GM18909 (cell line): ENCODE results near the gene CCDC180.
"Not testable (repeated sequence)": the region's sequence is repeated elsewhere in the genome, so short reads cannot be mapped to it uniquely, and the experiment has no call there.

Experiments
- ATAC-seq: cut with Tn5 transposase; IDR thresholded peaks from one replicate; pipeline ENCODE4 v1.9.1; 2021; ENCODE audit warnings: mild to moderate bottlenecking; ENCODE audit not compliant: unreplicated experiment, poor library complexity

Gene CCDC180

GRCh38 chr9:97307500-97308163, at the start of gene CCDC180:
Gene CCDC180, plus strand, starts transcription at chr9:97307659. Its CDS starts 405 bp downstream, at chr9:97308064.
- no peak for ATAC-seq

GRCh38 chr9:97259834-97260514, 47.5 kb upstream of the CCDC180 start:
- not testable (repeated sequence) for ATAC-seq

- no peak for ATAC-seq
Observed at GRCh38 chr9:97271292-97271691, 36.2 kb upstream of the CCDC180 start.

GRCh38 chr9:97272072-97272471, 35.4 kb upstream of the CCDC180 start:
- ATAC-seq: no peak

GRCh38 chr9:97276310-97276852, 31.1 kb upstream of the CCDC180 start:
- no peak for ATAC-seq

- ATAC-seq: no peak
Observed at GRCh38 chr9:97277953-97278352, 29.5 kb upstream of the CCDC180 start.

GRCh38 chr9:97280755-97281330, 26.6 kb upstream of the CCDC180 start:
- no peak for ATAC-seq

GRCh38 chr9:97283768-97284167, 23.7 kb upstream of the CCDC180 start:
- no peak for ATAC-seq

GRCh38 chr9:97284798-97285197, 22.7 kb upstream of the CCDC180 start:
- no peak for ATAC-seq

GRCh38 chr9:97292200-97292599, 15.3 kb upstream of the CCDC180 start:
- no peak for ATAC-seq

- no peak for ATAC-seq
Observed at GRCh38 chr9:97293207-97293721, 14.2 kb upstream of the CCDC180 start.

GRCh38 chr9:97293818-97294217, 13.6 kb upstream of the CCDC180 start:
- ATAC-seq: no peak

- no peak for ATAC-seq
Observed at GRCh38 chr9:97297889-97298288, 9.6 kb upstream of the CCDC180 start.

GRCh38 chr9:97299809-97300414, 7.5 kb upstream of the CCDC180 start:
- no peak for ATAC-seq

GRCh38 chr9:97300586-97300985, 6.9 kb upstream of the CCDC180 start:
- ATAC-seq: no peak

- no peak for ATAC-seq
Observed at GRCh38 chr9:97301974-97302373, 5.5 kb upstream of the CCDC180 start.

- no peak for ATAC-seq
Observed at GRCh38 chr9:97304586-97304985, 2.9 kb upstream of the CCDC180 start.

- no peak for ATAC-seq
Observed at GRCh38 chr9:97305501-97306298, 1.8 kb upstream of the CCDC180 start.

GRCh38 chr9:97307091-97307490, 368 bp upstream of the CCDC180 start:
- no peak for ATAC-seq

- ATAC-seq: no peak
Observed at GRCh38 chr9:97309260-97309659, 1.8 kb downstream of the CCDC180 start.
